ENCODE results near the gene YBX2.

DNA sequence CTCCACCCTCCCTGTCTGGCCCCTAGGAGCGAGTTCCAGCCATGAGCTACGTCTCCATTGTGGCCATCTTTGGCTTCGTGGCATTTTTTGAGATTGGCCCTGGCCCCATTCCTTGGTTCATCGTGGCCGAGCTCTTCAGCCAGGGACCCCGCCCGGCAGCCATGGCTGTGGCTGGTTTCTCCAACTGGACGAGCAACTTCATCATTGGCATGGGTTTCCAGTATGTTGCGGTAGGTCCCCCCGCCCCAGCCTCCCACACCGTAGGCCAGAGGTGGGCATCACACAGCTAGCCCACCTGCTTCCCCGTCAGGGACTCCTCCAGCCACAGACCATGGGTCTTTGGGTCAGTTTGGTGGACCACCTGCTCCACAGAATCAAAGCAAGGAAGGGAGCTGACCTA lies 8.8 kb downstream of the YBX2 start:
- TF ChIP-seq, protein P1, sequence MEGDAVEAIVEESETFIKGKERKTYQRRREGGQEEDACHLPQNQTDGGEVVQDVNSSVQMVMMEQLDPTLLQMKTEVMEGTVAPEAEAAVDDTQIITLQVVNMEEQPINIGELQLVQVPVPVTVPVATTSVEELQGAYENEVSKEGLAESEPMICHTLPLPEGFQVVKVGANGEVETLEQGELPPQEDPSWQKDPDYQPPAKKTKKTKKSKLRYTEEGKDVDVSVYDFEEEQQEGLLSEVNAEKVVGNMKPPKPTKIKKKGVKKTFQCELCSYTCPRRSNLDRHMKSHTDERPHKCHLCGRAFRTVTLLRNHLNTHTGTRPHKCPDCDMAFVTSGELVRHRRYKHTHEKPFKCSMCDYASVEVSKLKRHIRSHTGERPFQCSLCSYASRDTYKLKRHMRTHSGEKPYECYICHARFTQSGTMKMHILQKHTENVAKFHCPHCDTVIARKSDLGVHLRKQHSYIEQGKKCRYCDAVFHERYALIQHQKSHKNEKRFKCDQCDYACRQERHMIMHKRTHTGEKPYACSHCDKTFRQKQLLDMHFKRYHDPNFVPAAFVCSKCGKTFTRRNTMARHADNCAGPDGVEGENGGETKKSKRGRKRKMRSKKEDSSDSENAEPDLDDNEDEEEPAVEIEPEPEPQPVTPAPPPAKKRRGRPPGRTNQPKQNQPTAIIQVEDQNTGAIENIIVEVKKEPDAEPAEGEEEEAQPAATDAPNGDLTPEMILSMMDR (IDR thresholded peaks at IDR 0.05 in 8 of 11, conservative IDR thresholded peaks at IDR 0.05 in 3 of 11): no peak
- TF ChIP-seq POLR2A (IDR thresholded peaks at IDR 0.05) (no peak), POLR2AphosphoS5 (IDR thresholded peaks at IDR 0.05) (no peak)

Data from spleen (tissue), 7 donors.